ENCODE results near the gene BMP8A.
"Not testable (repeated sequence)": the region's sequence is repeated elsewhere in the genome, so short reads cannot be mapped to it uniquely, and the experiment has no call there.

BMP8A gene

DNA sequence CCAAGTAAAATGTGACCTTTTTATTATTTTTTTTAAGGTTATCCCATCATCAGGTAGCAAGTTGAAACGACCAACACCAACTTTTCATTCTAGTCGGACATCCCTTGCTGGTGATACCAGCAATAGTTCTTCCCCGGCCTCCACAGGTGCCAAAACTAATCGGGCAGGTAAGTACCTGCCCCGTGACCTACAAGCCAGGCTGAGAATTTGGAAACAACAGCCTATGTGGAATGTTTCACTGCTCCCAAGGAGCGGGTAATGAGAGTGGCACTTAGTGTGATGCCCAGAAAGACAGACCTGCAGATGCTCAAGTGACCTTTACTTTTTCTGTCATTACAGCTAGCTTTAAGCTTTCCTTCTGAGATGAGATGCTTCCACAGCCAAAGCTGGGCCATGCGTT is 6.9 kb upstream of the BMP8A start:
- no peak for DNase-seq

DNA sequence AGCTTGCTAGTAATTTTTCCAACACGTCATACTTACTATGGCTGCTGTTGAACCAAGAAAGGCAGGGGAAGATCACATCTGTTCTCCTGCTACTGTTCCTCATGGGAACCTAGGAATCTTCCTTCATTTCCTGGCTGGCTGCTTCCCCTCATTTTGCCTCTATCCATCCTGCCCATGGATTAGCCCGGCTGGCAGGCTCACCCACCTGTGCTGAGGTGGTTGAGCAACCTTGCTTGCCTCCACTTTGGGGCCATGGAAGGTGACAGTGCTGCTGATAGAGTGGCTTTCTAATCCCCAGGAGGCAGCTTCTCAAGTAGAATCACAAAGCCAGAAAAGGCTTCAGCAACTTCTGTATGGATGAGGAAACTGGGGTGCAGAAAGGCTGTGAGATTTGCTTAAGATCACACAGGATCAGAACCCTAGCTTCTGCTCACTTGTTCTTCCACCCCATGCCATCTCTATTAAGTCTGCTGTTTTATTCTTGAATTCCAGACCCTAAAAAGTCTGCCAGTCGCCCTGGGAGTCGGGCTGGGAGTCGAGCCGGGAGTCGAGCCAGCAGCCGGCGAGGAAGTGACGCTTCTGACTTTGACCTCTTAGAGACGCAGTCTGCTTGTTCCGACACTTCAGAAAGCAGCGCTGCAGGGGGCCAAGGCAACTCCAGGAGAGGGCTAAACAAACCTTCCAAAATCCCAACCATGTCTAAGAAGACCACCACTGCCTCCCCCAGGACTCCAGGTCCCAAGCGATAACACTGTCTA is 6.2 kb upstream of the BMP8A start:
- DNase-seq: no peak

- DNase-seq: no peak
These were observed 3.4 kb upstream of the BMP8A start for GRCh38 chr1:39488012-39488545.

DNA sequence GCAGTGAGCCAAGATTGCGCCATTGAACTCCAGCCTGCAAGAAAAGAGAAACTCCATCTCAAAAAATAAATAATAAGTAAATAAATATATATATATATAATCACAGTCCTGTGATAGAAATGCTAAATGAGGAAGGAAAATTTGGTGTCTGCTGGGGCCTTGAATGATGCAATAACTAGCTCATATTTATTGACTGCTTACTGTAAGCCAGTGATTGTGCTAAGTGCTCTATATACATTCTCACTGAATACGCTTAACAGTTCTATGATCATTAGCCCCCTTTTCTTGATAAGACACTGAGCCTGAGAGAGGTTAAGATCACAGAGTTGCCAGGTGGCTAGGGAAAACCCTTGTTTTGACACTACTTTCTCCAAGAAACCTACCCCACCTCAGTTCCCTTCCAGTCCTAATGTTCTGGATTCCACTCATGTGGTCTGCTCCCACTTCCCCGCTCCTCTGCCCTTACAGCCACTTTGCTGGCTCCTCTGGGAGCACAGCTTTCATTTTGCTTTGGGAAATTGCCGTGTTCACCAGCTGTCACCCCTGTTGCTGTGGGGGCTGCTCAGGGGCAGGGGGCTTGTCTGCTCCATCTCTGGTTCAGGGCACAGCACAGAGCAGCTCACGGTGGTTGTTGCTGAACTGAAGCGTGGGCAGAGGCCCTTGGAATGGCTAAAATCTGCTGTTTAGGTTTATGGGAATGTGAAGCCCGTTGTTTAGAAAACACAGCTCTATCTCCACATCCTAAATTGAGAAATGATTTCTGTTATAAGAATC is 2.5 kb upstream of the BMP8A start:
- DNase-seq: no peak

DNA sequence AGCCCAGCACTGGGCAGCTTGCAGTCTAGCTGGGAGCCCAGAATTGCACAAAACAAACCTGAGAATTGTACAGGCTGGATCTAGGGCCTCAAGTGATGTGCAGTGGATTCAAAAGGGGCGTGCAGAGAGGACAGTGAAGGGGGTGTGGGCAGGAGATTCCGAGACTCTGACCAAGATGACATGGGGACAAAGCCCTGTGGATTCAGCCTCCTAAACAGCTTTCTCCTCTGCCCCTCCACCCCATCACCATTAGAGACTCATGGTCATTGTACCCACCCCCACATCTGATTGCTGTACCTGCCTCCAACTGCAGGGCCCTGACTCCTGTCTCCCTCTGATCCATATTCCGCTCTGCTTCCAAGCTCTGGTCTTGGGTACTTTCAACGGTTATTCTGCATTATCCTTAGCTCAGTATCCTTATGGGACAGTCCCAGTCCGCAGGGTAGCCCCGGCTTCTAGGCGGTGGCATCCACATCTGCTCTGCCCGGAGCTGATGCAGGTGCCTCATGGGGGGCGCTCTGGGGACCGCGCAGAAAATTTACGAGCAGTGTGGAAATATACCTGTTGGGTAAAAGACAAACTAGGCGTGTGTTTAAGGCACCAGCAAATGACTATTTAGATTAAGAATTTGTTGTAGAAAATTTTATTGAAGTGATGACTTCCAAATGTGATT is 1.7 kb upstream of the BMP8A start:
- DNase-seq: no peak

- no peak for DNase-seq
These were observed 765 bp upstream of the BMP8A start for GRCh38 chr1:39490596-39491145.

DNA sequence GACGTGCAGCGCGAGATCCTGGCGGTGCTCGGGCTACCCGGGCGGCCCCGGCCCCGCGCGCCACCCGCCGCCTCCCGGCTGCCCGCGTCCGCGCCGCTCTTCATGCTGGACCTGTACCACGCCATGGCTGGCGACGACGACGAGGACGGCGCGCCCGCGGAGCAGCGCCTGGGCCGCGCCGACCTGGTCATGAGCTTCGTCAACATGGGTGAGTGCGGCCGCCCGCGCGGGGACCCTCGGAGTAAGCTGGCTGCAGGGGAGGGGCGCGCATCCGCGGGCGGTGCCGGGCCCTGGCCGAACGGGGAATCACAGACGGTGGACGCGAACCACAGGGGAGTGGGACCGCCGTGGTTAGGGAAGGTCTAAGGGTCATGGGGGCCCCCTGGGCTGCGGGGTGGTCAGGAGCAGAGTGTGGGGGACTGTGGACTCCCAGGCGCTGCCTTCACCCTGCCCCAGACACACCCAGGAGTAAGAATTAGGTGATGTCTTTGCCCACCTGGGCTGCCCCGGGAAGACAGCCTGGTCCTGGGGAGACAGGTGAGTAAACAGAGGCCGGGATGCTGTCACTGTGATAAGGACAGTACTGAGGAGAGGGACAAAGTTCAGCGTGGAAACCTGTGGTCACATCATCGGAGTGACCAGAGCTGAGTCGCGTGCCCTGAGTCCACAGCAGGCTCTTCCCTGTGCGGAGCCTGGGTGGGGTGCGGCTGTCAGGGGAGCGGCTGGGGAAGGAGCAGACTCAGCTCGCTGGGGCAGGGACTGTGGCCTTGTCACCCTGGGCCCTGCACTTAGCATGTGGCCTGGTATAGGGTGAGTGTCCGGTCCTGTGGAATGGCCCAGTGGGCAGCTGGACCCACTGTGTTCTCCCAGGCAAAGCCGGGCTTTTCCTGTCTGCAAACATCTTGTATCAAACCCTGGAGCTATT is 944 bp downstream of the BMP8A start:
- DNase-seq: not testable (repeated sequence)

- not testable (repeated sequence) for DNase-seq
These were observed 1.8 kb downstream of the BMP8A start for GRCh38 chr1:39493043-39493810.

DNA sequence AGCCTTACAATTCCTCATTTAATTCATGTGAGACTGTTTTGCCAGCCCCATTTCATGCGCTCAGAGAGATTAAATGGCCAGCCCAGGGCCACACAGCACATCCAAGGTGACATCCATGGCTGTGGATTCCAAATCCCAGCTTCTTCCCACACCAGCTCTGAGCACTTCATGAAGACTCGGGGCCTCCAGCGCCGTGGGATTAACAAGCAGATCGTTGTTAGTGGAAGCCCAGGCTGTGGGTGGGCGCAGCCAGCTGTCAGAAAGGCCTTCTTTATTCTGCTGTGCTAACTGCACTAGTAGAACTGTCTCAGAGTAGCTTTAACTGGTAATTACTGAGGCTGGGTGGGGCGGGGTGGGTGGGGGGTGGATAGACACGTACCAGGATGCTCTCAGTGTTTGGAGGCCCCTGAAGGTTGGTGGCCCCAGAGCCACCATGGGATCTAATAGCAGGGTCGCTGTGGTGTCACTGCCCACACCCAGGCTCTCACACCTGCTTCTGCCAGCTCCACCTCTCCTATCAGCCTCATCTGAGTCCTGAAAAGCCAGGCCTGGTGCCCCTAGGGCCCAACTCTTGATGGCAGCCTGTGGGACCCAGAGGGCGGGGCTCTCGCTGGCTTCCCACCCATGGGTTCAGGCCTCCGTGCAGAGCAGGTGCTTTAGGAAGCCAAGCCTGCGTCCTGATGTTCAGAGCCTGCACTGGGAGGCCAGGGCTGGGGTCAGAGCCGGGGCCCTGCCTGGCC is 3.4 kb downstream of the BMP8A start:
- no peak for DNase-seq

GRCh38 chr1:39496520-39496919 is 5.1 kb downstream of the BMP8A start:
- not testable (repeated sequence) for DNase-seq

DNA sequence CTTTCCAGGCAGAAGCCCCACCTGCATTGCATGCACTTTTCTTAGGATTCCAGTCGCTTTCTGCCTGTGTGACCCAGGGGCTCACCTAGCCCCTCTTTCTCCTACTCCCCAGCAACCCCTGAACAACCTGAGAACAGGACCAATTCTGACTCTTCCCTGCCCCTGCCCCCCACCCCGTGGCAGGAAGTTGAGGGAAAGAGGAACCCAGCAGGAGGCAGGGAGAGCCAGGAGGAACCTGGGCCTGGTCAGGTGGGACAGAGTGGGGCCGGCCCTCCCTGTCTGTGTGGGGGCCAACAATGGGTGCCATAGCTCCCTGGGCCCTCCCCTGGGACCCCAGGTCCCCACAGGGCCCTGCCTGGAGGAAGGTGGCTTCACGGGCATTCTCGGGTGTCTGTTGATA is 6.1 kb downstream of the BMP8A start:
- no peak for DNase-seq

DNA sequence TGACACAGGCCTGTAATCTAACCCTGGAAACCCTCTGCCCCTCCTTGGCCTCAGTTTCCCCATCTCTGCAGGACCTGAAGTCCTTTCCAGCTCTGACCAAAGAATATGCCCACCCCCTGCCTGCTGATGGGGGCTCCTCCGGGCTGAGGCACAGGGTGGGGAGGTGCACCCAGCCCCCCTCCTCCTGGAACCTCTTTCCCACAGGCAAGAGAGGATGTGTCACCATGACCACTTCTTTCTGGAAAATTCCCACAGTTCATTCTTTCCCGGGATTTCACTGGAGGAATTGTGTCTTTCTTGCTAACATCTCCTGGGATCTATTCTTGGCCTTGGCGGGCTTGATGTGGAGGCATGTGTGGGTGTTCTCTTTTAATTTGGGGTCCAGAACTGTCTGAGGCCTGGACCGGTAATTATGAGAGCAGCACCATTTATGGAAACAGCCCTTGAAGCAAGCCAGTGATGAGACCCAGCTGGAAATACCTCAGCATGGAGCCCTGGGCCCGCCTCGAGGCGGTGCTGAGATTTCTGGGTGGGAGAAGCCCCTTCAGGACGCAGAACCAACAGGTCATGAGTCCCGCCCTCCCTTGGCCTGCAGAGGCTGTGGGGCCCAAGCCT is 6.8 kb downstream of the BMP8A start:
- not testable (repeated sequence) for DNase-seq

GRCh38 chr1:39498821-39499220 is 7.4 kb downstream of the BMP8A start:
- DNase-seq: not testable (repeated sequence)

DNA sequence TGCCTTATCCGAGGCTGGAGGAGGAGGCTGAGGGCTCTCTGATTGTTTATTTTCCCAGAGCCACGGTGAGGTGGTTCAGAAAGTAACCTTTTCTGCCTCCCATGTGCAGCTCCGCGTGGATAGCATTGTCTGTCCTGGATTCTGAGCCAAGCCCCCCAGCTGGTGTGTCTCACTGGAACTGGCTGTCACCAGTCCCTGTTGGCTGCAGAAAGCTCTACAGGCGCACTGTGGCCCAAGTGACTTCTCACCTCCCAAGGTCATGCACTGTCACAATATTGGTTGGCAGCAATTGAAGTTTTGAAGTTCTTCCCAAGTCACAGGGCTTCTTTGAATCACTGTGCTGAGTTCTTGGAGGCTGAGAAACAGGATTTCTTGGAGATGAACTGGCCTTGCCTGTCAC is 8.2 kb downstream of the BMP8A start:
- no peak for DNase-seq

GRCh38 chr1:39500862-39501389 is 9.5 kb downstream of the BMP8A start:
- DNase-seq: no peak

GRCh38 chr1:39501666-39502065 is 10.2 kb downstream of the BMP8A start:
- DNase-seq: no peak

GRCh38 chr1:39504436-39504835 is 13.0 kb downstream of the BMP8A start:
- DNase-seq: not testable (repeated sequence)

- no peak for DNase-seq
These were observed 13.9 kb downstream of the BMP8A start for GRCh38 chr1:39505289-39505688.

GRCh38 chr1:39507230-39507928 is 15.9 kb downstream of the BMP8A start:
- DNase-seq: no peak

All from activated CD4-positive, CD25-positive, alpha-beta regulatory T cell (primary cell).